NB4 (cell line): Measurements from ENCODE around the gene HOMER2.

Source experiments
- MAX ChIP-seq: IDR thresholded peaks from 2 replicates; pipeline ENCODE4 v1.6.1; 2011; ENCODE audit warnings: low read depth, low read length
- MYC ChIP-seq: IDR thresholded peaks from 2 replicates; pipeline ENCODE4 v1.6.1; 2011; ENCODE audit warnings: low read depth, low read length
- POLR2A ChIP-seq: IDR thresholded peaks from 2 replicates; pipeline ENCODE4 v1.6.1; 2011; ENCODE audit warnings: mild to moderate bottlenecking; ENCODE audit not compliant: insufficient read length; ENCODE audit errors: extremely low read depth
- TF ChIP-seq, protein P1 (sequence below): IDR thresholded peaks from one replicate; pipeline ENCODE4 v1.5.1; 2012; ENCODE audit warnings: low read depth, low read length

- TF ChIP-seq, protein P1, sequence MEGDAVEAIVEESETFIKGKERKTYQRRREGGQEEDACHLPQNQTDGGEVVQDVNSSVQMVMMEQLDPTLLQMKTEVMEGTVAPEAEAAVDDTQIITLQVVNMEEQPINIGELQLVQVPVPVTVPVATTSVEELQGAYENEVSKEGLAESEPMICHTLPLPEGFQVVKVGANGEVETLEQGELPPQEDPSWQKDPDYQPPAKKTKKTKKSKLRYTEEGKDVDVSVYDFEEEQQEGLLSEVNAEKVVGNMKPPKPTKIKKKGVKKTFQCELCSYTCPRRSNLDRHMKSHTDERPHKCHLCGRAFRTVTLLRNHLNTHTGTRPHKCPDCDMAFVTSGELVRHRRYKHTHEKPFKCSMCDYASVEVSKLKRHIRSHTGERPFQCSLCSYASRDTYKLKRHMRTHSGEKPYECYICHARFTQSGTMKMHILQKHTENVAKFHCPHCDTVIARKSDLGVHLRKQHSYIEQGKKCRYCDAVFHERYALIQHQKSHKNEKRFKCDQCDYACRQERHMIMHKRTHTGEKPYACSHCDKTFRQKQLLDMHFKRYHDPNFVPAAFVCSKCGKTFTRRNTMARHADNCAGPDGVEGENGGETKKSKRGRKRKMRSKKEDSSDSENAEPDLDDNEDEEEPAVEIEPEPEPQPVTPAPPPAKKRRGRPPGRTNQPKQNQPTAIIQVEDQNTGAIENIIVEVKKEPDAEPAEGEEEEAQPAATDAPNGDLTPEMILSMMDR: no peak
- no peak for TF ChIP-seq MYC
- no peak for TF ChIP-seq POLR2A
- no peak for TF ChIP-seq MAX
Measured at GRCh38 chr15:82960766-82961165, 8.2 kb upstream of the HOMER2 start.
